SW 1271 (cell line): ENCODE measurements around the gene ADGRL3.

Experiments
- DNase-seq, 2 experiments: peaks; one replicate each; lab custom pipeline; 2025; lab: John Stamatoyannopoulos, UW

The ADGRL3 gene

GRCh38 chr4:61277785-61278760, 77.9 kb downstream of the ADGRL3 start:
- no peak for DNase-seq

GRCh38 chr4:61292322-61292721, 92.2 kb downstream of the ADGRL3 start:
- DNase-seq: no peak

- DNase-seq: no peak
Observed at GRCh38 chr4:61293707-61294400, 93.7 kb downstream of the ADGRL3 start.

- no peak for DNase-seq
Observed at GRCh38 chr4:61294936-61295335, 94.8 kb downstream of the ADGRL3 start.

GRCh38 chr4:61296144-61296543, 96.0 kb downstream of the ADGRL3 start:
- no peak for DNase-seq

GRCh38 chr4:61298178-61298740, 98.1 kb downstream of the ADGRL3 start:
- DNase-seq: no peak

GRCh38 chr4:61299316-61299715, 99.2 kb downstream of the ADGRL3 start:
- no peak for DNase-seq

- no peak for DNase-seq
Observed at GRCh38 chr4:61300266-61300844, 100.2 kb downstream of the ADGRL3 start.

- DNase-seq: no peak
Observed at GRCh38 chr4:61301271-61301670, 101.1 kb downstream of the ADGRL3 start.

GRCh38 chr4:61308033-61308432, 107.9 kb downstream of the ADGRL3 start:
- DNase-seq: no peak

- DNase-seq: no peak
Observed at GRCh38 chr4:61309616-61310015, 109.5 kb downstream of the ADGRL3 start.

- no peak for DNase-seq
Observed at GRCh38 chr4:61312526-61312925, 112.4 kb downstream of the ADGRL3 start.

- DNase-seq: no peak
Observed at GRCh38 chr4:61318431-61318830, 118.3 kb downstream of the ADGRL3 start.

GRCh38 chr4:61319156-61319555, 119.0 kb downstream of the ADGRL3 start:
- no peak for DNase-seq

- DNase-seq: no peak
Observed at GRCh38 chr4:61320154-61320553, 120.0 kb downstream of the ADGRL3 start.

- no peak for DNase-seq
Observed at GRCh38 chr4:61320631-61321030, 120.5 kb downstream of the ADGRL3 start.

- no peak for DNase-seq
Observed at GRCh38 chr4:61332693-61333092, 132.6 kb downstream of the ADGRL3 start.

GRCh38 chr4:61333490-61333889, 133.4 kb downstream of the ADGRL3 start:
- no peak for DNase-seq

- DNase-seq: no peak
Observed at GRCh38 chr4:61335241-61335763, 135.2 kb downstream of the ADGRL3 start.

GRCh38 chr4:61336488-61336887, 136.4 kb downstream of the ADGRL3 start:
- DNase-seq: no peak

- no peak for DNase-seq
Observed at GRCh38 chr4:61336916-61337315, 136.8 kb downstream of the ADGRL3 start.

- DNase-seq: no peak
Observed at GRCh38 chr4:61342061-61342460, 141.9 kb downstream of the ADGRL3 start.
